Cardiac muscle cell (in vitro differentiated cells and primary cell): ENCODE results near the gene PARP9. TPM values are rescaled to one million over a fixed set of nuclear protein-coding genes. Genes with fewer than 3 reads are reported as not detected.
"Not testable (repeated sequence)": the region's sequence is repeated elsewhere in the genome, so short reads cannot be mapped to it uniquely, and the experiment has no call there.

Experiments used
- DNase-seq, 2 donors: peaks; one replicate each; pipeline versions ENCODE4 v3.0.0 to v3.0.0-alpha.2; 2010 to 2017; ENCODE audit warnings: low read depth in 1 of 2, low spot score in 1 of 2
- H3K27ac ChIP-seq: fragments of 200-600 bp; sonication (generic); 2 replicates; pipeline ENCODE4 v1.5.1; 2016
- H3K27me3 ChIP-seq: fragments of 200-600 bp; sonication (generic); 2 replicates; pipeline ENCODE4 v1.6.0; 2016; ENCODE audit warnings: control low read depth
- H3K36me3 ChIP-seq: fragments of 200-600 bp; sonication (generic); 2 replicates; pipeline ENCODE4 v1.5.1; 2016; ENCODE audit warnings: control low read depth
- H3K4me1 ChIP-seq: fragments of 200-600 bp; sonication (generic); 2 replicates; pipeline ENCODE4 v1.8.1; 2017; ENCODE audit warnings: low read depth, mild to moderate bottlenecking, mixed run types
- H3K4me3 ChIP-seq: fragments of 200-600 bp; sonication (generic); 2 replicates; pipeline ENCODE4 v1.5.1; 2016; ENCODE audit warnings: mild to moderate bottlenecking
- H3K9me3 ChIP-seq: fragments of 200-600 bp; sonication (generic); 2 replicates; pipeline ENCODE4 v1.5.1; 2017; ENCODE audit warnings: low read depth, mild to moderate bottlenecking, control low read depth
- polyA plus RNA-seq: library from polyadenylated mRNA; unstranded; fragments of >200 nt; fragmentation: Nextera tagmentation; extraction: Ambion mirVana; gene quantifications from 2 replicates; pipeline ENCODE4 v1.2.1, GENCODE V29; 2016
- total RNA-seq: library from RNA; depleted of rRNA; stranded (reverse); fragments of >200 nt; gene quantifications from 2 replicates; pipeline ENCODE4 v1.2.3, GENCODE V29; 2016
- TF ChIP-seq, protein P1 (sequence below): IDR thresholded peaks from 2 replicates; pipeline ENCODE4 v1.5.1; 2012; ENCODE audit warnings: low read depth, mild to moderate bottlenecking, low read length

The PARP9 gene
- total and polyA plus RNA-seq, 2 experiments from 2014 or later, result 0.42 to 0.60 TPM

DNA sequence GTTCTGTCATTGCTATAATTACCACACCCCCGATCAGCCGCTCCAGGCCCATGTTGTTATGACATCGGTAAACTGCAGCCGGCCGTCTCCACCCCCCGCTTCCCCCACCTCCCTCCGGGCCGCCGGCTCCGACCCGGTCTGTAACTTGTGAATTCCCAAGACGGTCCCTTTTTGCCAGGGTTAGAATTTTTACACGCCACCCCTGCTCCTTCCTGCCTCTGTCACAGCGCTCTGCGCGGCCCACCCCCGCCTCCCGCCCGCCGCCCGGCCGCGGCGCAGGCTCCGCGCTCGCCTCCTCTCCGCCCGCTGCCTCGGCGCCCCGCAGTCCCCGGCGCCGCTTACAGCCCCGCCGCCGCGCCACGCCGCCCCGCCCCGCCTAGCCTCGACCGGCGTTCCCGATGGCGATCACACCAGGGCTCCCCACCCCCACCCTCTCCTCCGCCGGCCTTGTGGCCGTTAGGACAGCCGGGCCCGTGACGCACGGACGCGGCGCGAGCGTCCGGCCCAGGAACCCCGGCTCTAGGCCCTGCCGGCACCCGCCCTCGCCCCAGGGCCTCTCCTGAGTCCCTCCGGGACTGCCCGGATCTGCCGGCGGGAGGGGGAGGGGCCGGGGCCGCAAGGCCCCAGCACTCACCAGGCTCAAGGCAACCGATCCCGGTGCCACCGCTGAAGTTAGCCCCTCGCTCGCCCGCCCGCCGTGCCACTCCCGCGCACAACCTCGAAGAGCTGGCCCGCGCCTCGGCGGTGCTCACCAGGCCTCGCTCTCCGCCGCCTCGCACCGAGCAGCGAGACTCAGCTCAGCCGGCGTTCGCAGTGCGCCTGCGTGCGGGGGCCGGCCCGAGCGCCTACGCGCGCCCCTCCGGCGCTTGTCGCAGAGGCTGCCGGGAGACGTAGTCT, 49.7 kb downstream of the PARP9 start, which contains the start of gene KPNA1:
KPNA1 (minus strand) TSS at position 817 of the 897 bp plus-strand sequence. CDS start 18,374 bp downstream, outside the sequence.
- TF ChIP-seq, protein P1, sequence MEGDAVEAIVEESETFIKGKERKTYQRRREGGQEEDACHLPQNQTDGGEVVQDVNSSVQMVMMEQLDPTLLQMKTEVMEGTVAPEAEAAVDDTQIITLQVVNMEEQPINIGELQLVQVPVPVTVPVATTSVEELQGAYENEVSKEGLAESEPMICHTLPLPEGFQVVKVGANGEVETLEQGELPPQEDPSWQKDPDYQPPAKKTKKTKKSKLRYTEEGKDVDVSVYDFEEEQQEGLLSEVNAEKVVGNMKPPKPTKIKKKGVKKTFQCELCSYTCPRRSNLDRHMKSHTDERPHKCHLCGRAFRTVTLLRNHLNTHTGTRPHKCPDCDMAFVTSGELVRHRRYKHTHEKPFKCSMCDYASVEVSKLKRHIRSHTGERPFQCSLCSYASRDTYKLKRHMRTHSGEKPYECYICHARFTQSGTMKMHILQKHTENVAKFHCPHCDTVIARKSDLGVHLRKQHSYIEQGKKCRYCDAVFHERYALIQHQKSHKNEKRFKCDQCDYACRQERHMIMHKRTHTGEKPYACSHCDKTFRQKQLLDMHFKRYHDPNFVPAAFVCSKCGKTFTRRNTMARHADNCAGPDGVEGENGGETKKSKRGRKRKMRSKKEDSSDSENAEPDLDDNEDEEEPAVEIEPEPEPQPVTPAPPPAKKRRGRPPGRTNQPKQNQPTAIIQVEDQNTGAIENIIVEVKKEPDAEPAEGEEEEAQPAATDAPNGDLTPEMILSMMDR, result no peak
- H3K27me3 ChIP-seq, result no peaks in the 10 kb centered on the region
- peak; percentile 94 to 95 for DNase-seq
- H3K27ac ChIP-seq, result peak within 1 kb of the TSS; percentile 99
- H3K36me3 ChIP-seq, result no peaks in the 10 kb centered on the region
- no peaks in the 10 kb centered on the region for H3K9me3 ChIP-seq
- peak within 1 kb of the TSS; percentile 77 for H3K4me3 ChIP-seq
- H3K4me1 ChIP-seq, result peaks cover 6% of the 10 kb centered on the region

DNA sequence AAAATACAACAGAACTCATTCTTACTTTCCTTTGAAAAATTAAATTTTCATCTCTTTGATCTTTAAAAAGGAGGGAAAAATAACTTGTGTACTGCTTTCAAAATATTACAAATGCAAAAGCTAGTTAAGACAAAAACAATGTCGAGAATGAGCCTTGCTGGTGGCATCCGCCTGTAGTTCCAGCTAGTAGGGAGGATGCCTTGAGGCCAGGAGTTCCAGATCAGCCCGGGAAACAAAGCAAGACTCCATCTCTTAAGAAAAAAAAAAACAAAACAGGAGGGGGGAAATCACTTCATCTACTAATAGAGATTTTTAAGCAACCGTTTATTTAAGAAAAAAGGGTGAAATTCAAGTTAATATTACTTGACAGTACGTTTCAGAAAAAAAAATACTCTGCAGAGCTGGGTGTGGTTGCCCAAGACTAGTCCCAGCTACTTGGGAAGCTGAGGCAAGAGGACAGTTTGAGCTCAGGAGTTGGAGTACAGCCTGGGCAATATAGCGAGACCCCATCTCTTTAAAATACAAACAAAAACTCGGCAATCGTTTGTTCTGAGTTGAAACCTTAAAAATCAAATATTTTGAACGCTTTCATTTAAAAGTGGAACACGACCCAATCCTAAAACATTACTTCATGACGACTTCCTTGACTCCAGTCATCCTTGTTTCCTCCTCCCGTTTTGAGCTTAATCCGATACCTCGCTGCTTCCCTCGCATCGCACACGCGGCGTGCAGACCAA, 50.5 kb downstream of the PARP9 start:
- H3K9me3 ChIP-seq, result no peaks in the 10 kb centered on the region
- peaks cover 6% of the 10 kb centered on the region for H3K4me1 ChIP-seq
- TF ChIP-seq, protein P1, result no peak
- DNase-seq, result peak in 1 of 2 donors; percentile 7
- H3K36me3 ChIP-seq, result no peaks in the 10 kb centered on the region
- H3K4me3 ChIP-seq, result peak overlapping the region; percentile 77
- peak overlapping the region; percentile 99 for H3K27ac ChIP-seq
- H3K27me3 ChIP-seq, result no peaks in the 10 kb centered on the region

DNA sequence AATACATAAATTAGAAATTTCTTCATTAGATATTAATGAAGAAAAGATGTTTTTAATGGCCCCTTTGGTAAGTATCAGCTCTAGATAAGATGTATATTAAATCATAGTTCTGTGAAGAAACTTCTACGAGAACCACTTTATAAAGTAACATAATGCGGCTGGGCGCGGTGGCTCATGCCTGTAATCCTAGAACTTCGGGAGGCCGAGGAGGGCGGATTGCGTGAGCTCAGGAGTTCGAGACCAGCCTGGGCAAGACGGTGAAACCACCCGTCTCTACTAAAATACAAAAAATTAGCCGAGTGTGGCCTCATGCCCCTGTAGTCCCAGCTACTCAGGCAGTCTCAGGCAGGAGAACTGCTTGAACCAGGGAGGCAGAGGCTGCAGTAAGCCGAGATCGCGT, 51.8 kb downstream of the PARP9 start:
- no peak overlapping the region for H3K4me3 ChIP-seq
- no peaks in the 10 kb centered on the region for H3K9me3 ChIP-seq
- TF ChIP-seq, protein P1, result no peak
- H3K27ac ChIP-seq, result no peak overlapping the region
- no peaks in the 10 kb centered on the region for H3K36me3 ChIP-seq
- DNase-seq, result no peak
- H3K4me1 ChIP-seq, result peaks cover 6% of the 10 kb centered on the region
- H3K27me3 ChIP-seq, result no peaks in the 10 kb centered on the region

DNA sequence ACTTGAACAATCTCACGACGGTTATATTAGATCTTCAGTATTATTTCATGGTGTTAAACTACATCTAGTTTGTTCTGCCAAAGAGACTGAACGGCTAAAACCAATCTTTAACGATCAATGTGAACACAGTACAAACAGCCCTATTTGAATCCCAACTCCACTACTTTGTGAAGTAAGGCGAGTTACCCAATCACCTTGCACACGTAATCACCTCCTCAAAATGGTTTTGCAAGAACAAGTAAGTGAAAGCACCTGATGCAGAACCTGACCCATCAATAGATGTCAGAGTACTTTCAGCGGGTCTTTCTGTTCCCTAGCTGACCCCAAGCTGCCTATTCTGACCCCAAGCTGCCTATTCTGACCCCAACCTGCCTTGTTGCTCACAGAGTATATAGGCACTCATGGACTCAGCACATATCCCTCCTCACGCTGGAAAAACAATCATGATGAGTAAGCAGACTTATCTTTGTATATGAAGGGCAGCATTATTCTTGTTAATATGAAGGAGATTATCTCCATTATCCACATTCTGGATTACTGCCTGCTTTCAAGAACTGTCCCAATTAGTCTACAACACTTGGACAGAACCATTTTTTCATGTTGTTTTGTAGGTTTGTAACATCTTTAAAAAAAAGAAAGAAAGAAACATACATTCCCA, 53.1 kb downstream of the PARP9 start:
- Histone ChIP-seq H3K4me3 (no peak overlapping the region), H3K36me3 (no peaks in the 10 kb centered on the region), H3K4me1 (peaks cover 16% of the 10 kb centered on the region), H3K9me3 (no peaks in the 10 kb centered on the region), H3K27ac (no peak overlapping the region), H3K27me3 (no peaks in the 10 kb centered on the region)
- peak in 1 of 2 donors; percentile 24 for DNase-seq
- TF ChIP-seq, protein P1, result no peak

DNA sequence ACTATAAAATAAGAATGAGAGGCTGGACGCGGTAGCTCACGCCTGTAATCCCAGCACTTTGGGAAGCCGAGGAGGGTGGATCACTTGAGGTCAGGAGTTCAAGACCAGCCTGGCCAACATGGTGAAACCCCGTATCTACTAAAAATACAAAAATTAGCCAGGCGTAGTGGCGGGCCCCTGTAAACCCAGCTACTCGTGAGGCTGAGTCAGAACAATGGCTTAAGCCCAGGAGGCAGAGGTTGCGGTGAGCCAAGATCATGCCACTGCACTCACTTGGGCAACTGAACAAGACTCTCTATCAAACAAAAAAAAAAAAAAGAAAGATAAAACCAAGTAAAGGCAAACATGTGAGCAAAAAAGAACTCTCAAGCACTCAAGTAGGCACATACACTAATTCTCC, 55.2 kb downstream of the PARP9 start:
- DNase-seq, result peak in 1 of 2 donors; percentile 64
- not testable (repeated sequence) for H3K36me3 ChIP-seq, H3K27me3 ChIP-seq, H3K9me3 ChIP-seq, H3K27ac ChIP-seq, H3K4me3 ChIP-seq
- H3K4me1 ChIP-seq, result peaks cover 22% of the 10 kb centered on the region
